HG03066 (cell line): ENCODE measurements around the gene AP2A1.
"Not testable (repeated sequence)": the region's sequence is repeated elsewhere in the genome, so short reads cannot be mapped to it uniquely, and the experiment has no call there.

Source experiments
- ATAC-seq: cut with Tn5 transposase; IDR thresholded peaks from one replicate; pipeline ENCODE4 v1.9.1; 2021; ENCODE audit warnings: low read depth; ENCODE audit not compliant: unreplicated experiment

The AP2A1 gene

DNA sequence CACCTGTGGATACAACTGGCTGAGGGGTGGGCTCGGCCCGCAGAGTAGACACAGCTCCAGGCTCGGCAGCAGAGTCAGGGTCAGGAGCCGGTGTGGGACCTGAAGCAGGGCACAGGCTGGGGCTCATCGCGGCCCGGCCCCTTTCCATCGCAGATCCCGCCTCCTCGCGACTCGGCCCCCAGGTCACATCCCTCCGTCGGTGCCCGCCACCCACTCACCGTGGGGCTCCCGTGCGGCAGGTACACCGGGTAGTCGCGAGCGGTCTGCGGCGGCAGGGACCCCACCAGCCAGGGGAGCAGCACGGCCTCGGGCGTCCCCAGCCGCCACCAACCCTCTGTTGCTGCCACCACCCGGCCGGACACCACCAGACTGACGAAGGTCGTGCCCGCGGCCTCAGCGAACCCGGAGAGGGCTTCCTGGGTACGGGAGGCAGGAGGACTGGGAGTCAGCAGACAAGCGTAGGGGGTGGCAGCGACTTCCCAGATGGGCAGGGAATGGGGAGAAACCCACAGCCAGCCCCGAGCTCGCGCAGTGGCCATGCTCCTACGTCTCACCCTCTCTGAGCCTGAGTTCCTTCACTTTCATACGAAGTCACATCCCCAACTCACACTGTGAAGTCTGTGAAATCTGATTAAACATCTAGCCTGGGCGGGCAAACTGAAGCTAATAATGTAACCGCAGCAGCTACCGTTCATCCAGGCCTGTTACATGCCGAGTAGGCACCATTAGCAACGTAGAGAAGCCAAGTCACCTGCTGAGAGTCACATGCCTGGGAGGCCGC lies 42.5 kb downstream of the AP2A1 start:
- no peak for ATAC-seq

DNA sequence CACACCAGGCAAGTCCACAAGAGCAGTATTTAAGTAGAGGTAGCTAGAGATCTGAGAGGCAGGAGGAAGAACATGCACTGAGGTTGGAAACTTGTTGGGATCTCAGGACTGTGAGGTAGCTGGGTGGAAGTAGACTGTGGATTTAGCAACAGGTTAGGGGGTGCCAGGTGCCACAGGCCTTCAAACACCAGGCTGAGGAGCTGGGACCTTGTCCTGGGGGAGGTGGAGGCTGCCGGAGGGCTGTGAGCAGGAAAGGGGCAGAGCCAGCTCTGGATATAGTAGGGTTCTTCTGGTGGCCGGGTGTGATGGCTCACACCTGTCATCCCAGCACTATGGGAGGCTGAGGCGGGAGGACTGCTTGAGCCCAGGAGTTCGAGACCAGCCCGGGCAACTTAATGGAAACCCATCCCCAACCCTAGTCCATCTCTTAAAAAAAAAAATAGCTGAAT lies 43.2 kb downstream of the AP2A1 start:
- no peak for ATAC-seq

DNA sequence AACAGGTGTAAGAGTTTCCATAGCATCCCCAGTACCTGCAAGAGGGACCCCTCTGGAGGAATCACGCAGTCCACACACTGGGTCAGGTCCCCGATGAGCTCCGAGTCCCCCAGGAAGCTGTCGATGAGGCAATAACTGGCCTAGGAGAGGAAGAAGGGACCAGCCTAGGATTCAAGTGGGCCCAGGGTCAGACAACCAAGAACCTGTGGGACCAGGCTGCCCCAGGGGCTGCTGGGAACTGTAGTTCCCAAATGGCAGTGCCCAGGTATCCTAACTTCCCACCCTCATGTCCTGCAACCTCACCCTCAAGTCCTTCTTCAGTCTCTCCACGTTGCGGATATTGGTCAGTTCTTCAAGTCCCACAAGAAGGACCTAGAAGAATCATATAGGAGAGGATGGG lies 44.5 kb downstream of the AP2A1 start:
- no peak for ATAC-seq

DNA sequence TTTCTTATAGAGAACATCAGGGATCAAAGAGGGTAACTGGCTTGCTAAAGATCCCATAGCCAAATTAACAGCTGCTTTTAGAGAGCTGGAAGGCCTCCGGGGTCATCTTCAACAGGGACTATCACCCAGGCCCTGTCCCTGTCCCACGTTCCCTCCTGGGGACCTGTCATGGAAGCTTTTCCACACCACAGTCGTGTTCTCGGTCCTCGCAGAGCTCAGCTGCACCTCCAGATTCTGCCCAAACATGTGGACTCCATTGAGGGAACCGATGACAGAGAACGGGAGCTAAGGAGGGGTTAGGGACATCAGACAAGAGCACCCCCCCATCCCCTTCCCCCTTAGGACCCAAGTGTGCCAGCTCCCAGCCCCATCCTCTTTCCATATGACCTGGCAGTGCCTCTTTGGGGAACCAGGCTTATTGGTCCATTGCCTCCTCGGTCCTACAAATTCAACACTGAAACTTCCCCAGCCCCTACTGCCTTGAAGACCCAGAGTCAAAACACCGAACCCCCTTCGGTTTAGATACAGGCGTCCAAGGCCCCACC lies 45.7 kb downstream of the AP2A1 start:
- no peak for ATAC-seq

DNA sequence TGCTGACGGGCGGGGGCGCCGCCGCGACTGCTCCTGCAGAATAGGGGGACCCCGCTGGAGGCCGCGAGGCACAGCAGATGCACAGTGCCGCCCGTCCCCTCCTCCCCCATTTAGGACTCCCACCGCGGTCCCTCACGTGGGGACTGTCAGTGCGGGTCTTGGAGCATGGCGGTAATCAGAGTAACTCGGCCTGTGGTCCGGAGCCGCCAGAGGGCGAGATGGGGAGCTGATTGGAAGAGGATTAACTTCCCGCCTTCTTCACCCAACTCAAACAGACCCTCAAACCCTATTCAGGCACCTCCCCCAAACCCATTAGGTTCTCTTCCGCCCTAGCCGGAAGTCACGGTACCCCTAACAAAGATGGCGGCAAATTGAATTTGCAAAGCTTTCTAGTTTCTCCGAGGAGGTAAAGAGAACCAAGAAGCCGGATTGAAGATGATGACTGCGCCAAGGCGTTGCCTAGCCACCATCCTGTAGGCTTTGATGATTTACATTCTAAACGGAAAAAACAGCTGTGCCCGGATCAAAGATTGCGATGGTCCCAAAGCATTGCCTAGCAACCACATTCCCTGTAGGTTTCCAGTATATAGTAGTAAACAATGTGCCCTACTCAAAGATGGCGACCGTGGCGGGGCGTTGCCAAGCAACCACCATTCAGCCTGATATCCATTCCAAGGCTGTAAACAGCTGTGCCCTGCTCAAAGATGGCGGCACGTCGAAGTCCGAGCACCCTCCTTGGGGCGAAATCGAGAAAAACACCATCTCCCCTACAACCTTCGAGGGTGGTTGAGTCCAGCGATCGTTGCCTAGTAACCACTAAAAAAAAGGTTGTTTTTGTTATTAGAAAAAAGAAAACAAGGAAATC lies 46.4 kb downstream of the AP2A1 start, which contains the start of gene FUZ:
Gene FUZ (minus strand): TSS at position 296 of the 865 bp plus-strand sequence. CDS start 186 bp downstream, at position 110.
- no peak for ATAC-seq

DNA sequence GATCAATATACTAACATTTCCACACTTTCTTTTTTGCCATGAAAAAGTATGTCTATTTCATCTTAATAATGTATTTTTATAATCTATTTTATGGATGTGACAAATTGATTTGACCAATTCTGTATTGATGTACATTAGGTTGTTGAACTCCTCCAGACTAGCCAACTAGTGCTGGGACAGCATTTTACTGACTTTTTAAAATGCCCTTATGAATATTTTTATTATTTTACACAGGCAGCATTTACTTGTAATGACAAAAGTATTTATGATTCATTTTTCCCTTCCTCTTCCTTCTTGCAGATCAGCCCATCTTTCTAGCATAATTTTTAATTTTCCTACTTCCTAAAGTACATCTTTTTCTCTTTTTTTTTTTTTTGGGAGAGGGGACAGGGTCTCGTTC lies 47.2 kb downstream of the AP2A1 start:
- no peak for ATAC-seq

DNA sequence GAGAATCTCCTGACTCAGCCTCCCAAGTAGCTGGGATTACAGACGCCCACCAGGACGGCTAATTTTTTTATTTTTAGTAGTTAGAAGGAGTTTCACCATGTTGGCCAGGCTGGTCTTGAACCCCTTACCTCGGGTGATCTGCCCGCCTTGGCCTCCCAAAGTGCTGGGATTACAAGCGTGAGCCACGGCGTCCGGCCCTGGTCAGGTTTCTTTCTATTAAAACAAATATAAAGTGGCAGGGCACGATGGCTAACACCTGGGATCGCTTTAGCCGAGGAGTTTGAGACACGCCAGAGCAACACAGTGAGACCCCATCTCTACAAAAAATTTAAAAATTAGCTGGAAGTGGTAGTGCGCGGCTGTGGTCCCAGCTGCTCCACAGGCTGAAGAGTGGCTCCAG lies 49.8 kb downstream of the AP2A1 start:
- ATAC-seq: no peak

DNA sequence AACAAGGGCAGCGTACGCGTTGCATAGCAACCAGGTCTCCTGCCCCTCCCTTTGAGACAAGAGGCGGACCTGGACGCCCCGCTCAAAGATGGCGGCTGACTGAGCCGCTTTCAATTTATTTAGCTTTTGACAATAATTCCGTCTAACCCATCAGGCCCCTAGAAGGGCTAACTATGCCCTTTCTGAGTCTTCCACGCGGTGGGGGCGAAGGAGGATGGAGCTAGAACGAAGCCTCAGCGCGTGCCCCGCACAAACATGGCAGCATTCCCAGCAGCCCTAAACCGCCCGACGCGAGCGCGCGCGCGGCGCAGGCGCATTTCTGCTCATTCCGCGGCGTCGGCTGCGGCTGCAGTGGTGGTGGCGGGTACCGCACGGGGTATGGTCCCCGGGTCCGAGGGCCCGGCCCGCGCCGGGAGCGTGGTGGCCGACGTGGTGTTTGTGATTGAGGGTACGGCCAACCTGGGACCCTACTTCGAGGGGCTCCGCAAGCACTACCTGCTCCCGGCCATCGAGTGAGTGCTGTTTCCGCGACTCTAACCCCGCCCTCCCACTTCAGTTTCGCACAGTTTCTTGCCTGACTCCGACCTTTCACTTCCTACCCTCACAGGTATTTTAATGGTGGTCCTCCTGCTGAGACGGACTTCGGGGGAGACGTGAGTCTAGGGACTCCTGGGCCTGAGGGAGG lies 51.3 kb downstream of the AP2A1 start, which contains the start of gene MED25:
Gene MED25 (plus strand): TSS at position 326 of the 685 bp plus-strand sequence. CDS start 53 bp downstream, at position 379.
- peak; percentile 61 for ATAC-seq

DNA sequence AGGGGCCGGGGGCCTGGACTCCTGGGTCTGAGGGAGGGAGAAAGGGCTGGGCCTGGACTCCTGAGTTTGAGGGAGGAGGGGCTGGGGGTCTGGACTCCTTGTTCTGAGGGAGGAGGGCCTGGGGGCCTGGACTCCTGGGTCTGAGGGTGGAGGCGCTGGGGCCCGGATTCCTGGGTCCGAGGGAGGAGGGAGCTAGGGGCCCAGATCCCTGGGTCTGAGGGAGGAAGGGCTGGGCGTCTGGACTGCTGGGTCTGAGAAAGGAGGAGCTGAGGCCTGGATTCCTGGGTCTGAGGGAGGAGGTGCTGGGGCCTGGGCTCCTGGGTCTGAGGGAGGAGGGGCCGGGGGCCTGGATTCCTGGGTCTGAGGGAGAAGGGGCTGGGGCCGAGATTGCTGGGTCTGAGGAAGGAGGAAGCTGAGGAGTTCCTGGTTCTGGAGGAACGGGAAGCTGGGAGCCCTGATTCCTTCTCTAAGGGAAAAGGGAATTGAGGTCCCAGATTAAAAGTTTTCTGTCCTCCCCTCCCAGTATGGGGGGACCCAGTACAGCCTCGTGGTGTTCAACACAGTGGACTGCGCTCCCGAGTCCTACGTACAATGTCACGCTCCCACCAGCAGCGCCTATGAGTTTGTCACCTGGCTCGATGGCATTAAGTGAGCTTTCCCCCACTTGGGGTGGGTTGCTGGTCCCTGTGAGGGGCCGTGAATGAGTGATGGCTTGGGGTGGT lies 52.0 kb downstream of the AP2A1 start:
- no peak for ATAC-seq

DNA sequence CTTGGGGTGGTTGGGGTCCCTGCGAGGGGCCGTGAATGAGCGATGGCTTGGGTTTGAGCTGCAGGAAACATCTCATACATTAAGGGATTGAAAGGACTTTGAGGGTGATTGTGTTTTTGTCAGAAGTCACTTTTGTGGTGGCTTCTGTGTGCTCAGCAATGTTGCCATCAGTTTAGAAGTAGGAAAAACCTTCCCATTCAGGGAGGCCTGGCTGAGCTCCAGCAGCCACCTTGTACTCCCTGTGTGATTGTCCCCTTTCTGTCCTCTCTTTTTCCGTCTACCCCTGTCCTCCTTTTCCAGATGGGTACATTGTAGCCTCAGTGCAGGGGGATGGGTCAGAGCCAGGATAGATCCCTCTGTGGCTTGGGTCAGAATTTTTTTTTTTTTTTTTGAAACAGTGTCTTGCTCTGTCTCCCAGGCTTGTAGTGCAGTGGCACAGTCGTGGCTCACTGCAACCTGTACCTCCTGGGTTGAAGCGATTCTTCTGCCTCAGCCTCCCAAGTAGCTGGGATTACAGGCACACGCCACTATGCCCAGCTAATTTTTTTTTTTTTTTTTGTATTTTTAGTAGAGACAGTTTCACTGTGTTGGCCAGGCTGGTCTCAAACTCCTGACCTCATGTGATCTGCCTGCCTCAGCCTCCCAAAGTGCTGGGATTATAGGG lies 52.8 kb downstream of the AP2A1 start:
- ATAC-seq: not testable (repeated sequence)

DNA sequence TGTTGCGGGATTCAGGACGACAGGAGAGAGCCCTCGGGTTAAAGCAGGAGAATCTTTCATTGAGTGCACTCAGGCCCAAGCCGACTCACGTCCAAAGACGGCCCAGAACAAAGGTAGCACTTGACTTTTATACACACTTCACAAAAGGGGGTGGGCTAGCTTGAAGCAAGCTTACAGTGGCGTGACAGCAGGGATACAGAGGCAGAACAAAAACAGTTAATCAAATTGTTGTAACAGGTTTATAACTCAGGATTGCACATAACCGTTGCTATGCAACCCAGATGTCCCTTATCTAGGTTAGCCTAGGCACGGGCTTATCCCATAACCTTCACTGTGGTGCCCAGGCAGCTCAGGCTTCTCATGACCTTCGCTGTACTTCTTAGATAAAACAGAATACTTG lies 53.3 kb downstream of the AP2A1 start:
- no peak for ATAC-seq

DNA sequence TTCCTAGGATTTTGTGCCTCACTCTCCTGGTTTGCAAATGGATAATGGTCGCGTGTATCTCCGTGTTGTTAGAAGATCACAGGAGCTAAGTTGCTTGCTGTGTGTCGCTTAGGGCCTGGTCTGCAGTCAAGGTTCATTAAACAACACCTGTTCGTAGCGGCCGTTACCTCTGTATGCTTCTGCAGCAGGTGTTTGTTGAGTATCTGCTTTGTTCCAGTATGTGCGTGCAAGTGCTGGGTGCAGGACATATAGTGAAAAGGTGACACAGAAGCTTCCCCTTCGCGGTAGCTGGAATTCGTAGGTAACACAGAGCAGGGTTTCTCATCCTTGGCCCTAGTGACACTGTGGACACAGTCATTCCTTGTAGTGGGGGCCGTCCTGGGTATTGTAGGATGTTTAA lies 56.7 kb downstream of the AP2A1 start:
- no peak for ATAC-seq

DNA sequence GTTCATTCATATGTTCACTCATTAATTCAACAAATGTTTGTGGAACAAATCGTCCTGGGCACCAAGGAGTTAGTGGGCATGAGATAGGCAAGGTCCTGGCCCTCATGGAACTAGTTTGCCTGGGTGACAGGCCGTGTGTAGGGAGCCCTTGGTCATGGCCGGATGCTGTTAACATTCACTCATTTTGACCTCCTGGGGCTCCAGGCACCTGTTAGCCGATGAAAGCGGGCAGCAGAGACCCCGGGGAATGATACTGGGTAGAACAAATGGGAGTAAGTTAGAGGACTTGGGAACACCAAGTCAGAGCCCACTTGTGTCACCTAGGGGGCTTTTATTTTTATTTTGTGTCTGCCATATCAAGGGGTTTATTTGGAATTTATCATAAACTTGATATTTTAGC lies 57.9 kb downstream of the AP2A1 start:
- no peak for ATAC-seq

DNA sequence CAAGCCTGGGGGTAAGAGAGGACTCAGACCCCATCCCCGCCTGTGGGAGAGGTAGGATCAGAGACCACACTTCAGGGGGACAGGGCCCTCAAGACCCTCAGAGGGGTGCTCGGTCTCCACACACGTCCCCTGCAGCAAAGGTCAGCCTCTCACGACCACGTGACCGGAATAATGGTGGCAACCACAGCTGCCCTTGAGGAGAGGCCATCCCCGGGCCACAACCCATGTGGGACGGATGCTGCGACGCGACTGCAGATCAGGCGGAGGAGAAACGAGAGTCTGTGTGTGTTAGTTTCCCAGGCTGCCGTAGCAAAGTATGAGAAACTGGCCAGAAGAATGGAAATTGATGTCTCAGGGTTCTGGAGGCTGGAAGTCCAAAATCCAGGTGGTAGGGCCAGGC lies 60.2 kb downstream of the AP2A1 start:
- ATAC-seq: no peak

DNA sequence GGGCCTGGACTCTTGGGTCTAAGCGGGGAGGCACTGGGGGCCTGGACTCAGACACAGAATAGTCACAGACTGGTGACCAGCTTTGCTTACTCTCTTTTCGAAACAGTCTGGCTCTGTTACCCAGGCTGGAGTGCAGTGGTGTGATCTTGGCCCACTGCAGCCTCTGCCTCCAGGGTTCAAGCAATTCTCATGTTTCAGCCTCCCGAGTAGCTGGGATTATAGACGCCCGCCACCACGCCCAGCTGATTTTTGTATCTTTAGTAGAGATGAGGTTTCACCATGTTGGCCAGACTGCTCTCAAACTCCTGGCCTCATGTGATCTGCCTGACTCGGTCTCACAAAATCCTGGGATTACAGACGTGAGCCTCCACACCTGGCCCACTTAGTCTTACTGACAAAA lies 62.4 kb downstream of the AP2A1 start:
- no peak for ATAC-seq

DNA sequence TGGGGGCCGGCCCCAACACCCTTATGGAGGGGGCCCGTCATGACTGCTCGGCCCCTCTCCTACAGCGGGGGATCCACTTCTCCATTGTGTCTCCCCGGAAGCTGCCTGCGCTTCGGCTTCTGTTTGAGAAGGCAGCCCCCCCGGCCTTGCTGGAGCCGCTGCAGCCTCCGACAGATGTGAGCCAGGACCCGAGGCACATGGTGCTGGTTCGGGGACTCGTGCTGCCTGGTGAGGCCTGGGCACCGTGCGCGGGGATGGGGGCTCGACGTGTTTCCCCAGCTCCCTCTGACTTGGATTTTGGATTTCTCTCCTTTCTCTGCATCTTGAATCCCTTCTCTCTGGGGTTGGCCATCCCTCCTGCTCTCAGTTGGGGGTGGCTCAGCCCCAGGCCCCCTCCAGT lies 62.9 kb downstream of the AP2A1 start:
- ATAC-seq: no peak

DNA sequence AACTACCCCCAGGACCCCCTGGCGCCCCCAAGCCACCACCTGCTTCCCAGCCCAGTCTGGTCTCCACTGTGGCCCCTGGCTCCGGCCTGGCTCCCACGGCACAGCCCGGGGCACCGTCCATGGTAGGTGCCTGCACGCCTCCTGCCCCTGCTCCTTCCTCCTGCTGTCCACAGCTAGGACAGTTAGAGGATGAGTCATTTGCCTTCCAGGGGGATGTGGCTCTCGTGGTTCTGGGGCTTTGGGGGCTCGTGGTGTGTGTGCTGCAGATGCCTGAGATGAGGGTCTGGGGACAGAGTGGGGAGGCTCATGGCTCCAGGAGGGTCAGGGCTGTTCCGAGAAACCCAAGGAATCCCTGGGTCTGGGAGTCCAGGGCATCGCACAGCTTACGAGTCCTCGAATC lies 64.0 kb downstream of the AP2A1 start:
- ATAC-seq: no peak

DNA sequence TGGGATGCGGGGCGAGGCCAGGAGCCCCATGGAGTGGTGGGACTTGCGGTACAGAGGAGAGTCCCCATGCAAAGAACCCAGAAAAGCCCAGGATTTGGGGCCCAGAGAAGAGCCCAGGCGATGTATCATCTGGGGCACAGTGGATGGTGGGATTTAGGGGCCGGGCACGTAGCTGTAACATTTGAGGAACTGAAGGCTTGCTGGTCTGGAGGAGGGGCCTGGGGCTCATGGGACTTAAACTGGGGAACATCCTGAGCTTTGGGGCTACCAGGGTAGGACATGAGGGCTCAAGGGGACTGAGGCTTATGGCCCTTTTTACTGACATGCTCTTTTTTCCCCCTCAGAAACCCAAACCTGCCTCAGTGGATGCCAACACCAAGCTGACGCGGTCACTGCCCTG lies 64.8 kb downstream of the AP2A1 start:
- ATAC-seq: no peak

DNA sequence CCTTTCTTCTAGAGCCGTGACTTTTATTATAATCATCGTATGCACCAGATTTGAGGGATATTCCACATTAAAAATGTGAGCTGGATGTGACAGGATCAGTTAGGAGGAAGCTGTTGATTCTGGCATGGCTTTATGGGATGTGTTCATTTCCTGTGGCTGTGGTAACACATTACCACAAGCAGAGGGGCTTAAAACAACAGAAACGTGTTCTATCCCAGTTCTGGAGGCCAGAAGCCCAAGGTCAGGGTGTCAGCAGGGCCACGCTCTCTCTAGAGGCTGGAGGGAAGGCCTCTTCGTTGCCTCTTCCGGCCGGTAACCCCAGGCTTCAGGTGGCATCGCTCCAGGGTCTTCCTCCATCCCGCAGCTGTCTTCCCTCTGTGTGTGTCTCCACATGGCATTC lies 65.8 kb downstream of the AP2A1 start:
- ATAC-seq: no peak

DNA sequence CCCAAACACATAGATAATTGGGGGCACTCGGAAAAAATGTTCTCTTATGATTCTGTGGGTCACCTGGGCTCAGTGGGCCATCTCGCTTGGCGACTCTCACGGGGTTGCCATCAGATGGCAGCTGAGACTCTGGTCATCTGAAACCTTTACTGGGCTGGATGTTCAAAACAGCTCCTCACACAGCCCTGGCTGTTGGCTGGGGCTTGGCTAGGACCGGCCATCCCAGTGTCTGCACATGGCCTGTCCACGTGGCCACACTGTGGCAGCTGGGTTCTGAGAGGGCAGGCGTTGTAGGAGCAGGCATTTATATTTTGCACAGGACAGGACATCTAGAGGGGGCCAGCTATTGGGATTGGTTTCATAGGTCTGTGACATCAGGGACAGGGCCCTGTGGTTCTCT lies 66.8 kb downstream of the AP2A1 start:
- no peak for ATAC-seq
